Activated B cell treated with CpG ODN at 0.5 μM for 24 hours (primary cell): ENCODE measurements around the gene CSF1. TPM values are rescaled to one million over a fixed set of nuclear protein-coding genes. Genes with fewer than 3 reads are reported as not detected.

Experiments used
- ATAC-seq: fragments of 200-7000 bp; cut with Tn5 transposase; one replicate; pipeline ENCODE4 v1.10.0; 2021; ENCODE audit warnings: low read depth, mild to moderate bottlenecking, moderate library complexity
- CTCF ChIA-PET: fragments of 350-600 bp; sonication (Branson Sonifier 250); formaldehyde crosslinking; loops from one replicate; lab custom pipeline; 2021; ENCODE audit warnings: antibody characterized with exemption; lab: Charles Lee
- POLR2A ChIA-PET: fragments of 350-600 bp; sonication (Branson Sonifier 250); formaldehyde crosslinking; loops from one replicate; lab custom pipeline; 2021; ENCODE audit warnings: antibody characterized with exemption; lab: Charles Lee
- DNase-seq: peaks from one replicate; pipeline ENCODE4 v3.0.0; 2022
- H3K27ac Mint-ChIP-seq: one replicate; pipeline ENCODE4 v1.8.0; 2020; ENCODE audit warnings: mixed read lengths
- H3K27me3 Mint-ChIP-seq: one replicate; pipeline ENCODE4 v1.8.0; 2021; ENCODE audit warnings: mixed read lengths
- H3K36me3 Mint-ChIP-seq: one replicate; pipeline ENCODE4 v1.8.0; 2021; ENCODE audit warnings: low read depth, mixed read lengths
- H3K4me1 Mint-ChIP-seq: one replicate; pipeline ENCODE4 v1.8.0; 2021; ENCODE audit warnings: mixed read lengths
- H3K4me3 Mint-ChIP-seq: one replicate; pipeline ENCODE4 v1.8.0; 2020; ENCODE audit warnings: mild to moderate bottlenecking, mixed read lengths
- H3K9me3 Mint-ChIP-seq: one replicate; pipeline ENCODE4 v1.8.0; 2020; ENCODE audit warnings: mixed read lengths
- intact Hi-C: fragments of 100-400 bp; cut with micrococcal nuclease; formaldehyde crosslinking; loops from one replicate; pipeline ENCODE4 v1.15.1; 2024
- total RNA-seq: library from RNA; stranded (reverse); gene quantifications from 2 replicates; pipeline ENCODE4 v1.2.3, GENCODE V29; 2022
- TF ChIP-seq, protein P1 (sequence below): fragments of 200-600 bp; IDR thresholded peaks from one replicate; pipeline ENCODE4 v1.8.0; 2022; ENCODE audit warnings: antibody characterized with exemption, mild to moderate bottlenecking

Gene CSF1
- total RNA-seq, 1 donor from 2014 or later = 2.0 TPM

DNA sequence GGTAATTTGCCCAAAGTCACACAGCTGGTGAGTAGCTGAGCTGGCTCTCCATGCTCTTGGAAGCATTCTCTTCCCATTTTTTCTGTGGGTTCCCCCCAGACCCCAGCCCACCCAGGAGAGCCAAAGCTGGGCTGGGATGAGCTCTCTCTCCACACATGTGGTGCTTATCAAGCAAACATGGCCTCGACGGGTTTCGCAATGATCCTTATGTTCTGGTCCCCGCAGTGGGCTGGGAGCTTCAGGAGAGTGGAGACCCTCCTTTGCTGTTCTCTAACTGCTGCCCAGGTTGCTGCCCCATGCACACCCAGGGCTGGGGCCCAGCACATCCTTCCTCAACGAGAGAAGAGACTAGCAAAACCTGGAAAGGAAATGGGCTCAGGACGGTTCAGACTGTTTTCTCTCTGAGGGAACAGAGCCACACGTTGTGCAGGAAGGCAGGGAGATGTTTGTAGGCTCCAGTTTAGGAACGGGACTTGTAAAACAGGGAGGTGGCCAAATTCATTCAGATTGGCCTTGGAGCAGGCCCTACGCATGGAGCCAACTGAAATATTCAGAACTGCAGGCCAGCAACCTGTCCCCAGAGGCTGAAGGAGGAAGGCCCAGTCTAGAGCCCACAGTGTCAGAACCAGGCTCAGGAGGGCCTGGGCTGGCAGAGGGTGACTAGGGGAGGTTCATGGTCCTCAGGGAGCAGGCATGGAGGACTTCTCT lies 27.2 kb upstream of the CSF1 start:
- H3K9me3 Mint-ChIP-seq = no peaks in the 10 kb centered on the region
- no peak for DNase-seq
- TF ChIP-seq, protein P1, sequence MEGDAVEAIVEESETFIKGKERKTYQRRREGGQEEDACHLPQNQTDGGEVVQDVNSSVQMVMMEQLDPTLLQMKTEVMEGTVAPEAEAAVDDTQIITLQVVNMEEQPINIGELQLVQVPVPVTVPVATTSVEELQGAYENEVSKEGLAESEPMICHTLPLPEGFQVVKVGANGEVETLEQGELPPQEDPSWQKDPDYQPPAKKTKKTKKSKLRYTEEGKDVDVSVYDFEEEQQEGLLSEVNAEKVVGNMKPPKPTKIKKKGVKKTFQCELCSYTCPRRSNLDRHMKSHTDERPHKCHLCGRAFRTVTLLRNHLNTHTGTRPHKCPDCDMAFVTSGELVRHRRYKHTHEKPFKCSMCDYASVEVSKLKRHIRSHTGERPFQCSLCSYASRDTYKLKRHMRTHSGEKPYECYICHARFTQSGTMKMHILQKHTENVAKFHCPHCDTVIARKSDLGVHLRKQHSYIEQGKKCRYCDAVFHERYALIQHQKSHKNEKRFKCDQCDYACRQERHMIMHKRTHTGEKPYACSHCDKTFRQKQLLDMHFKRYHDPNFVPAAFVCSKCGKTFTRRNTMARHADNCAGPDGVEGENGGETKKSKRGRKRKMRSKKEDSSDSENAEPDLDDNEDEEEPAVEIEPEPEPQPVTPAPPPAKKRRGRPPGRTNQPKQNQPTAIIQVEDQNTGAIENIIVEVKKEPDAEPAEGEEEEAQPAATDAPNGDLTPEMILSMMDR = no peak
- CTCF ChIA-PET = no interaction called here
- intact Hi-C loops = no loop called here
- no peak overlapping the region for H3K4me3 Mint-ChIP-seq
- POLR2A ChIA-PET = no interaction called here
- H3K36me3 Mint-ChIP-seq = no peaks in the 10 kb centered on the region
- peaks cover 38% of the 10 kb centered on the region for H3K4me1 Mint-ChIP-seq
- no peaks in the 10 kb centered on the region for H3K27me3 Mint-ChIP-seq
- no peak overlapping the region for H3K27ac Mint-ChIP-seq
- ATAC-seq = no peak

DNA sequence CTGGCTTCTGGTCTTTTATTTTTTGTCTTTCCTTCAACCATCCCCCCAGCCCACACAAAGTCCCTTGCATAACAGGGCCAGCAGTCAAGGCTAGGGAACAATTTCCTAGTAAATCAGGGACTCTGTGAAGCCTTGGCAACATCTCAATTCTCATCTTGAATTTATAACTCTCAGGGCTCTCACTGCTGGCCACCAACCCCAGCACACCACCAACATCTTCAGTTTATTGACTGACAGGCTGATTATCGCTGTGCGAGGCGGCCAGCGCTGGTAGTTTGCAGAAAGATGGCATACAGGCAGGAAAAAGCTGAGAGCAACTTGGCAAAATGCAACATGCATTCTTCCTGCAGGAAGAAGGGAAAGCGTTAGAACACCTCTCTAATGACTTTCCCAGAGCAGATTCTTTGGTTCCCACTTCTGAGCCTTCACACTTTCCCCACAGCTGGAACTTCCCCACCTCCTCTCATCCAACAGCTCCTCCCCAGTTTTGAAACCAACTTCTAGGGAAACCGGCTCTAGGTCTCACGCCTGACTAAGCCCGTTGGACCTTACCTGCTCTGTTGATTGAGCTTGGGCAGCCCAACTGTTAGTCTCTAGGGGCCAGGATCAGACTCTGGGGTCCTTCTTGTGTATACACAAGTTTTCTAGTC lies 26.3 kb upstream of the CSF1 start:
- no peaks in the 10 kb centered on the region for H3K9me3 Mint-ChIP-seq
- H3K27me3 Mint-ChIP-seq = no peaks in the 10 kb centered on the region
- CTCF ChIA-PET = no interaction called here
- POLR2A ChIA-PET = no interaction called here
- H3K27ac Mint-ChIP-seq = no peak overlapping the region
- DNase-seq (no peak), ATAC-seq (no peak)
- TF ChIP-seq, protein P1 = no peak
- intact Hi-C loops = no loop called here
- peaks cover 46% of the 10 kb centered on the region for H3K4me1 Mint-ChIP-seq
- H3K36me3 Mint-ChIP-seq = no peaks in the 10 kb centered on the region
- H3K4me3 Mint-ChIP-seq = no peak overlapping the region

DNA sequence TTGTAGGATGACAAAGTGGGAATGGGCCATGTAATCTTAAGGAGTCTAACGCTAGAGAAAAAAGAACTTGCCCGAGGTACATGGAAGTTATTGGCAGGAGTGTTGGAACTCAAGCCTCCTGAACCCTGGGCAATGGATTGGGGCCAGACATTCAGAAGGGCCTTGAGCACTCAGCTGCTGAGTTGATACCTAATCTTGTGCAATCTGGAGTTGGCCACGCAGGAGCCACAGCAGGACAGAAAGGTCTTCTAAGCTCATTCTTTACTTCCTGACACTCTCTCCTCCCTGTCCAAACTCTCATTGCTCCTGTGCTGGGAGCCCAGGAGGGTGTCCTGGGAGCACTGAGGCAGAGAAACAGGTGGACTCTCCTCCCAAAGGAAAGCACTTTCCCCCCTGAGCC lies 25.1 kb upstream of the CSF1 start:
- no peak overlapping the region for H3K4me3 Mint-ChIP-seq
- TF ChIP-seq, protein P1 = no peak
- H3K4me1 Mint-ChIP-seq = peaks cover 50% of the 10 kb centered on the region
- H3K27me3 Mint-ChIP-seq = peaks cover 6% of the 10 kb centered on the region
- intact Hi-C loops = no loop called here
- DNase-seq (no peak), ATAC-seq (no peak)
- no peaks in the 10 kb centered on the region for H3K36me3 Mint-ChIP-seq
- ChIA-PET CTCF (no interaction called here), POLR2A (interaction anchor here (2.3 kb wide), 1 partner anchor 149 kb away, joined by 8 read pairs; the partner anchor contains the start of gene STRIP1)
- H3K9me3 Mint-ChIP-seq = no peaks in the 10 kb centered on the region
- no peak overlapping the region for H3K27ac Mint-ChIP-seq

DNA sequence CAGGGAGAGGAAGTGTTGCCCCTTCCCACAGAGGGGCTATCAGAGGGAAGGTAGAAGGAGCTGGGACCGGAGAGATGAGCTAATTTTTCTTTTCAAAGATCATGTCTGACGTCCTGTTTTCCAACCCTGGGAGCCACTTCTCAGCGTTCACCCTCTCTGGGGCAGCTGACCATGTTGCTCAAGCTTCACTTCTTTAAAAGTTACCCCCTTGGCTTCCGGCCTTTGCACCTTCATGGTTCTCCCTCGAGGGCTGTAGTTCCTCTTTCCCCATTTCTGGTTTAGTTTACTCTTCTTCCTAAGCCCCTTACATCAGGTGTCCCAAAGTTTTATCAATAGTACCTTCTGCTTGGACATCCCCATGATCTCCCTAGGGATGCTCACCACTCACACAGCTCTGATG lies 23.8 kb upstream of the CSF1 start:
- peaks cover 60% of the 10 kb centered on the region for H3K4me1 Mint-ChIP-seq
- peak overlapping the region; percentile 39 for H3K4me3 Mint-ChIP-seq
- peaks cover 15% of the 10 kb centered on the region for H3K27me3 Mint-ChIP-seq
- ChIA-PET POLR2A (interaction anchor here (0.9 to 2.3 kb wide), 5 partner anchors 8 to 148 kb away, joined by 3 to 8 read pairs (median 4); partner anchors contain the start of gene STRIP1), CTCF (interaction anchor here (1.0 to 2.5 kb wide), 4 partner anchors 16 to 98 kb away, joined by 3 to 10 read pairs (median 3); partner anchors contain the start of gene AHCYL1)
- peak; percentile 92 for ATAC-seq
- TF ChIP-seq, protein P1 = no peak
- no peaks in the 10 kb centered on the region for H3K9me3 Mint-ChIP-seq
- DNase-seq = no peak
- H3K27ac Mint-ChIP-seq = peak overlapping the region; percentile 77
- no peaks in the 10 kb centered on the region for H3K36me3 Mint-ChIP-seq
- intact Hi-C loops = loop anchor here (1.0 to 2.0 kb wide), 2 partner anchors 19 to 70 kb away; no protein-coding TSS in a partner anchor

DNA sequence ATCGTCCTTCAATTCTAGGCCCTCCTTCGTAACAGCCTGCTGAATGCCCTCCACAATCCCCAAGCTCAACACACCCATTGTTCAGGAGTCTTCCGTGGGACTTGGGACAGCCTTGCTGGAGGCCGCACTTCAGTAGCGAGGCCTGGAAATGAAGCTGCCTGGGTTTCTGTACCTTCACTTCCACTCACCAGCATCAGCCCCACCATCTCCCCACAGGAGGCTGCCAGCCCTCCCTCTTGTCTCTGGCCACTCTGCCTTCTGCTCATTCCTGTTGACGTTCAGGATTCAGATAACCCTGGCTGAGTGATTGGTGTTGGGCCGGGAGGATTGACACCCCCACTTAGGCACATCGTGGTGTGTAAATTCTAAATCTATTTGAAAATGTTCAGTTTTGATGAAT lies 23.4 kb upstream of the CSF1 start:
- H3K27ac Mint-ChIP-seq = peak overlapping the region; percentile 77
- TF ChIP-seq, protein P1 = no peak
- no peaks in the 10 kb centered on the region for H3K36me3 Mint-ChIP-seq
- DNase-seq (no peak), ATAC-seq (peak; percentile 23)
- ChIA-PET CTCF (interaction anchor here (1.0 to 2.5 kb wide), 4 partner anchors 16 to 97 kb away, joined by 3 to 10 read pairs (median 3); partner anchors contain the start of gene AHCYL1), POLR2A (interaction anchor here (0.9 to 2.3 kb wide), 9 partner anchors 8 to 147 kb away, joined by 3 to 8 read pairs (median 4); partner anchors contain the start of gene STRIP1)
- no peaks in the 10 kb centered on the region for H3K9me3 Mint-ChIP-seq
- peak overlapping the region; percentile 39 for H3K4me3 Mint-ChIP-seq
- intact Hi-C loops = loop anchor here (1.0 to 2.0 kb wide), 2 partner anchors 19 to 70 kb away; no protein-coding TSS in a partner anchor
- peaks cover 15% of the 10 kb centered on the region for H3K27me3 Mint-ChIP-seq
- peaks cover 63% of the 10 kb centered on the region for H3K4me1 Mint-ChIP-seq
